Activated T-cell treated with anti-CD3 and anti-CD28 coated beads, Interleukin-2, amount 50 U/mL, for 48 hours (primary cell): ENCODE measurements around the gene IGFBP2.
A peak's percentile ranks its signal among the peaks of the same experiment; 100 is the strongest.

Experiments used
- DNase-seq, 2 experiments: peaks; one replicate each; pipeline ENCODE4 v3.0.0-alpha.2; 2020

IGFBP2 gene

DNA sequence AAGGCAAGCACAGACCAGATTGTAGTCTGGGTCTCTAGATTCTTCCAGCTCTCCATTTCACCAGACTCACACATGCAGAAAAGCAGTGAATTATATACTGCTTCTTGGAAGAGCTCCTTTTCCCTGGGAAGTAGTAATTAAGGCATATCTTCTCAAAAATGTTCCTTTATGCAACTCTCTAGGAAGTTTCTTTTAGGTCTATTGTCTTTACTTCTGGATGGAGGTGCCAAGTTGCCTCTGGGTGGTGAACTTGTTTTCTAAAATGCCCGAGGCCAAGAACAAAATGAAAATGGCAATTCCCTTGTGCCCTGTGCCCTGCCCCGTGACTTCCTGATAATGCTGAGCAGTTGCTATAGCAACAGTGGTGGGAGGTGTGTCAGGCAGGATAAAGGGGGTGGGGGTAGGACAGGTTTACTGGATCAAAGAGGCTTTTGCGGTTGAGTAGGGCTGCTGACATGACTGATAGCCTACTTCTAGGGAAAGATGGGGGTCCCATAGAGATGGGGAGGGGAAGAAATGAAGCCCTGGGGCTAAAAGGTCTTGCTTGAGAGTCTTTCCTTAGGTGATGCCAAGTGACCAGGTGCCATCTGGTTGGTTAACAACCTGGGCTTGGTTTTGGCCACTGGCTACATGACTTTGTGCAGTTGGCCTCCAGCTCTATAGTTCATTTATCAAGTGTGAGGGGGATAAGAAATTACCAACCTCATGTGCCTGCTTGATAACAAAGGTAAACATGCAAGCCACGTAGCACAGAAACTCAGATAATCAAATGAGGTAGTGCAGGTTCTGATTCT, 11.8 kb downstream of the IGFBP2 start:
- DNase-seq: no peak

DNA sequence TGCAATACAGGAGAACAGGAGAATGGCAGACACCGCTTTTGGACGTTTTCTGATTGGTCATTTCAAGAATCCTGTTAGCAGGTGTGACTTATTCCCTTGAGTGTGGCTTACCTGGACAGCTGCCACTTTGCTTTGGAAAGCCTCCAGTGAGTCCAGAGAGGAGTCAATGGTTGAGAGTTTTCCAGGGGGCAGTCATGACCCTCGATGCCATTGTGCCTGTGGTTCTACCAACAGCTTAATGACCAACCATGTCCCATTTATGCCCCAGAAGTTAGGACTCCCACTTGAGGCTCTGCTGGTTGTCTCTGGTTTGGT, 12.4 kb downstream of the IGFBP2 start:
- no peak for DNase-seq

DNA sequence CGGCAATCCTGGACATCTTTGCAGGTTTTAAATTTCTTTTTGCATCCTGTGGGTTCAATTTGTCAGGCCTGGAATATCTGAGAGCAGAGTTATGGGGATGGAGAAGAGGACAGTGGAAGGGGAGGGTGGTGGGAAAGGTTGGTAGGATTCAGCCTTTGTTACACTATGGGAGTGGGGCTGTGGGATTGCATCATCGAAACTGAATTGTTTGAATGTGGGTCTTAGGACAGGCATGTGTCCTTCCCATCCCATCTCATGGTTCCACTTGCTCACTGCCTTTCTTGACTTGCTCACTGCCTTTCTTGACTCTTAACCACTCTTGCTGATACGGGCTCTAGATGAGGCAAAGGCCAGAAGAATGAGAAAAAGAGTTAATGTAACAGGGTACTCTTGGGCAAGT, 12.9 kb downstream of the IGFBP2 start:
- no peak for DNase-seq

DNA sequence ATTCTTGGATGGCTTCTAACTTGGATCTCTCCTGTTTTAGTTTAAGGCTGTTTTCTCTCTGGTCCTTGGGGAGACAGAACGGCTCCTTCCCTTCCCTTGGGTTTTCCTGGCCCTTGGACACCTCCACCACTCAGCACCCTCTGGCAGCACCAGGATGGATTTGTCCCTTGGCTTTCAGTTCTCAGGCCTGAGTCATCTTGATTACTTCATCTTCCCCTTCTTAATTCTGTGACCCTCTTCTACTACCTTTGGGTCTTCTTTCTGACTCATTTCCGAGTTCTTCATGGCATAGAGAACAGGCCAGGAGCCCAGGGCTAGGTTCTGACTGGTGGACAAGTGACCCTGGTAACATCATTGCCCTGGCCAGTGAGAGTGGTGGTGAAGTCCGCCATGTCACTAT, 14.9 kb downstream of the IGFBP2 start:
- no peak for DNase-seq

DNA sequence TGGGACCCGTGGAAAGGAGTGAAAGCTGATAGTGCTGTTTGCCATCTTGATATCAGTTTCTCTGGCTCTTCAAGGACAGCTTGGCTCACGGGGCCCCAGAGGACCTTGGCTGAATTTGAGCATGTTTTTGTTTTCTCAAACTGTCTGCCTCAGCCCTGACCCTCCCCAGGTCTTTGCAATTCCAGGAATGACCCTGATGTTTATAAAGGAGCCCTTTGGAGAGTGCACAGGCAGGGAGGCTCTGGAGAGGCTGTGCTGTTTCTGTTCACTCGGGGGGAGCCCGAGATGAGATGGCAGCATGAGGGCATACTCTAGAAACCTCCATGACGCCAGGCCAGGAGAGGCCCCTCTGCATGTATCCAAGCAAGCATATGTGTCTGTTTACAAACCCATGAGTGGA, 16.4 kb downstream of the IGFBP2 start:
- DNase-seq: no peak

DNA sequence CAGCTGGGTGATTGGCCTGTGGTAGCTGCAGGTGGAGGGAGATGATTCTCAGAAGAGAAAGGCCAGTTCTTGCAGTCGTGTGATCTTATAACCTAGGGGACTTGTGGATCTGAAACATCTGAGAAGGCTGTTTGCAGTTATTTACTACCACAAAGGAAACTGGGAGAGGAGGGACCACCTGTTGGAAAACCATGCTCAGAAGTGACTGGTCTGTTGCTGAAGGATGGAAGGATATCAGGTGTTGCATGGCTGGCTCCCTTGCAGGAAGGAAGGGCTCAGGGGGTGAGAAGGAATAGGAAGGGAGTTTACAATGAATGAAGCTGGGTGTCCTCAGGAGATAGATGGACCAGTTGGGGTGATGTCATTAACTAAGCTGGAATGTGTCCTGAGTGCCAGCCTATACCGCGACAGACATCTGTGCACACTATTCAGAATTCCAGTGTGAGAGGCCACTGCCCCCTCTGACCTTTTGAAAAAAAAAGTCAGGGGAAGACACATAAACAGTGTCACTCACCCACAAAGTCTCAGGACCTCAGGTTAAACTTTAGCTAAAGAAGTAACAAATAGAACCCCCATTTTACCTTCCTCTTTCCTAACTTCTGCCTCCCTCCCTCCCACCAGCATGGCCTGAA, 17.5 kb downstream of the IGFBP2 start:
- DNase-seq: no peak

DNA sequence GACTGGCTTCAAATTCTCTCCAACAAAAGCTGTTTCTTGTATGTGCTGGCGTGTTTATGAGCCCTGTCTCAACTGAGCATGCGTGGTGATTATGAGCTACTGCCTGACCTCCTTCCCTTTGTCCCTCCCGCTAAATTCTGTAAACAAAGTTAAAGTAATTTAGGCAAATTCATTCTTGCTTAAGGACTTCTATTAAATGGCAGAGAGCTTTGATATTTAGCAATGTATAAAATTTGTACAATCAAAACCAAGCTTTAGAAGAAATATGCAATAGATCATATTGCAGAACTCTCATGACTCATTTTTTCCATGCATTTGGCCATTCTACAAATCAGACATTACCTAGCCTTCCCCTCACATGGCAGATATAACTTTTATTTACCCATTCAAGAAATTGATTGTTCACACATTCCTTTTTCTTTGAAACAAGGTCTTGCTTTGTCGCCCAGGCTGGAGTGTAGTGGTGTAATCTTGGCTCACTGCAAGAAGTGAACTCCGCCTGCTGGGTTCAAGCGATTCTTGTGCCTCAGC, 18.2 kb downstream of the IGFBP2 start:
- no peak for DNase-seq

DNA sequence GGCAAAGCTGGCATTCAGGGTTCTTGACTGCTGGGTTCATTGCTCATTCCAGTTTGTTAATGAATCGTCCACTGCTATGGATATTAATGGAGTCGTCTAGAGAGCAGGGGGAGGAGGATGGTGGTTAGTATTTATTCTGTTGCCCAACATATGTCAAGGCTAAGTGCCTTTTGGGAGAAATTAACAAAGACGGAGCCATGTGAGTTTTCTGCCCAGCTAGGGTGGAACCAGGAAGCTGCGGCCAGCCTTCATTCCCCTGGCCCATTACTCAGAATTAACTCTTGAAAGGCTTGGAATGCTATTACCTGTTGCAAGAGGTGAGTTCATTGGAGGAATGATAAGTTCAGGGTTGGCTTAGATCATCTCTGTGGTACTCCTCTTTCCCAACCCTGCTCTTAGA, 19.3 kb downstream of the IGFBP2 start:
- no peak for DNase-seq

DNA sequence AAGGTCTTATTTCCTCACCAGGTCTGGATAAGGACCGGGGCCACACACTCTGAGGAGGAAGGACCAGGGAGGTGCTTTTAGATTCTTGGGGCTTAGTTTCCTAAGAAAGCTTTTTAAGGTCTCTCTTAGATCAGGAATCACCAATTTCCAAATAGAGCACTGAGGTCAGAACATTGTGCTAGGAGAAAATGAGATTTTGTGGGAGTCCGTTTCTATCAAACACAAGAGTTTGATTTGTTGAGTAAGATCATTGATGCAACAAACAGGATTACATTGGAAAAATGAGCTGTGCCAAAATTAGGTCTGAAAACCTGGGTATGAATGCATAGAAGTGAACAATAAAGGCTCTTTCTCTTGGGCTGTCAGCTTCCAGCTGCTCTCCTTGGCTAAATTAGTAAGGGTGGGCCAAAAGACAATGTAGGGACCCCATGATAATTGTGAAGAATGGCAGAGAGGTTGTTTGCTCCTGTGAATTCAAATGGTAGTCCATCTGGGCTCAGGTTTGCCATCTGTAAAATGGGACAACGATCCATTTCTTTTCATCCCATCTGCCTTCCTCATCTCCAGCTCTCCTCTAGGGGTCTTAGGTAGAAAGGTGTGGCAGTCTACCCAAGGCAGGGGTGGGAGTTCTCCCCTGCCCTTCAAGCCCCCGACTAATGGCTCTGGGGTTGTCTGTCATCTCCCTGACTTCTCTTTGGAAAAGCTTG, 20.0 kb downstream of the IGFBP2 start:
- no peak for DNase-seq

DNA sequence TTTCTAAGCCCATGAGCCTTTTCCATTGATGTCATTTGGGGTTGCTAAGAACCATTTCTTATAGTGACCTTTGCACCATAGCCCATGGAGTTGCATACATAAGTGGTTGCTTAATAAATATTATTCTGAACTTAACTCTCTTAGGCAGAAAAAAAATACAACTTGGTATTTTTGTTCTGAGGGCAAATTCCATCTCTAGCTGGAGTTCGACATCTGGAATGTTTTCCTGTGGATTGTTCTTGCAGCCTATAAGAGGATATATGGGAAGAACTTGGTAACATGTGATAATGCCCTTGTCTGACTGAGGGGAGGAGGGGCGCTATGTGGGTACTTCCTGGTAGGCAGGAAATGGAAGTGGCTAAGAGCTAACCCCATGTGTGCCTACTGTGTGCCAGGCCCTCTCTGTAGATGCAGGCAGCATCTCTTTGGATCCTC, 20.7 kb downstream of the IGFBP2 start:
- DNase-seq: no peak

DNA sequence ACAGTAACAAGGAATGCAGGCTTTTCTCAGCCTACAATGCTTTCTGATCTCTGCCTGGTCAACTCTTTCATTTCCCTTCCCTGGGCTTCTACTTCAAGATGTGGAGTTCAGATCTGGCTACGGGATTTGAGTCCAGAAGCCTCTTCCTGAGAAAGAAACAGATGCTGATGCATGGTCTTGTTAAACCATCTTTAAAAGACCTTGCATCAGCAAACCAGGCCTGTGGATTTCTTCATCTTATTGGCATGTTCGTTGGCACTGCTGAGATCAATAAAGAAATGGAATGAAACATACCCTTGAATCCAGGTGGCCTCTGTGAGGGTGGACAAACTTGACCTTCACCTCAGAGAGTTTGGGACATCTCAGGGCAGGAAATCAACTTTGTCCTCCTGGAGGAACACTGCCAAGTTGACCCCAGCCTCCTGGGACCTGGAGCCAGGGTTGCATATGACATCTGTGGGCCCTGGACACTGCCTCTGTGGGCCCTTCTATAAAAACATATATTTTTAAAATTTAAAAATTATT, 21.4 kb downstream of the IGFBP2 start:
- DNase-seq: no peak

DNA sequence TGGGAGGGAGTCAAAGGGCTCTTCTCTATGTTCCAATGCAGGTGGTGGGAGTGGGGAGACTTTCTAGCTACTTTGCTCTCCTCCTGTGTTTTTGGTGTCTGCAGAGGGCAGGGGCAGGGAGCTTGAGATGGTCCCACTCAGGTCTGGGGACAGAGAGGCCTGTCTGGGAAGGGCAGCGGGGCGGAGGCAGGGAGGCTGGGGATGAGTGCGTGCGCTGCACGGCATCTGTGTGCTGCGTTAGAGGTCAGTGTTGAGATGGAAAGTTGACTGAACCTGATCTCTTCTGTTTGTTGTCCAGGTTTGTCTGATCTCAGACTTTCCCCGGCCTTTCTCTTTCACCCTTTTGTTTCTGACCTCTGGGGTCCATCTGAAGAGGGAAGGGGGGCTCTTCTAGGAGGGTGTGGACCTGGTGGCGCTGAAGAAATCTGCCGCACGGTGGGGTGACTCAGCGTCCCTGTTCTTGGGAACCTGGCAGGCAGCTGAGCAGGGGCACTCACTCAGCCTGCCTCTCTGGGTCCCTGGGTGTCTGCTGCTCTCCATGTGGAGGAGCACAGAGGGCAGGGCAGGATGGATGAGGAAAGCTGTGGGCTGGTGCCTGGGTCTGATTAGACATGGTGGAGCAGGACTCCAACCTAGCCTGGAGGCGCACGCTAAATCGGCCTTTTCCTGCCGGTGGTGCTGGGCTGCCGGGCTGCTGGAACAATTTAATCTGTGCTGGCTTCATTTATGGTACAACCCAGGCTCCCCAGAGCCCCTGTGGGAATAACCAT, 24.1 kb downstream of the IGFBP2 start:
- no peak for DNase-seq

DNA sequence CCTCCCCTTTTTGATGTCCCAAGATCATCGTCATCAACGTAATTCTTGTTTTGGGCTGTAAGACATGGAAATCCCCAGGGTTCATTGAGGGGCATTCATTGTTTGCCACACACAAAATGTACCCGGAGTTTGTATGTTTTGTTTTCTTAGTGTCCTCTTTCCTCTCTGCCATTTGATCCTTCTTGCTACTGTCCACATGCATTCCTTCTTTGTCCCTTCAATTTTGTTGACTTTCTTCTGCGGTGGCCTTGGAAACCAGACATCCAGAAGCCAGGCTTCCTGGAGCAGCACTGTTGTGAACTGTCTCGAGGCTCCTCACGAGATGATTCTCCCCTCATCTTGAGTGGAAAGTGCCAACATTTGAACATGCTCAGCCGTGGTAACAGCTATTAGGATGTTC, 24.8 kb downstream of the IGFBP2 start:
- DNase-seq: no peak

DNA sequence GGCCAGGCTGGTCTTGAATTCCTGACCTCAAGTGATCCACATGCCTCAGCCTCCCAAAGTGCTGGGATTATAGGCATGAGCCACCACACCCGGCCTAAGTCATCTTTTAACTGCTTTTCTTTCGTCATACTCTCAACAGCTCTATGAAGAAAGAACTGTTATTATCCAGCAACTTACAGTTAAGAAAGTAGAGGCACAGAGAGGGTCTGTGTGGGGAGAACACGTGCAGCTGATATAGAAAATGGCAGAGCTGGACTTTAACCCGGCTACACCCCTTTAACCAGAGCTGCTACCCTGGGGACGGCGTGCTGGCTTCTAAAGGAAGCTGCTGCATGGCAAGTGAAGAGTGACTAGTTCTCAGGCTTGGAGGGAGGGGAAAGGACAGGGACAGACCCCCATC, 25.5 kb downstream of the IGFBP2 start:
- no peak for DNase-seq

DNA sequence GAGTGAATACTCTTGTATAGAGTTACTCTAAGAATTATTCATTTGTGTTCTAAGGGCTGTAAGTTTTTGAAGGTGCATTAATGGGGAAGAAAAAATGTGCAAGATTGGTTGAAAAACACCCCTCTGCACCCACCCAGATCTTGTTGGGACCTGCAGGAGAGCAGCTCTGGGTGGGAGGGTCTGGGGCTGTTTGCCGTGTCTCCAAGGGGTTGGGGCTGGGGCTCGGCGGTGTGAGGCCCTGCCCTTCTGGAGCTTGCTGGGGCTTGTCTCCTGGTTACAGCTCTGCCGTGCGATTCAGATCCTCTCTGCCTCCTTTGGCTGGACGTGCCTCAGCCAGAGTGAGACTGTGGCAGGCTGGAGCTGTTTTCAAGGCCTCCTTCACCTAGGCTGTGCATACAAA, 26.1 kb downstream of the IGFBP2 start:
- DNase-seq: no peak

DNA sequence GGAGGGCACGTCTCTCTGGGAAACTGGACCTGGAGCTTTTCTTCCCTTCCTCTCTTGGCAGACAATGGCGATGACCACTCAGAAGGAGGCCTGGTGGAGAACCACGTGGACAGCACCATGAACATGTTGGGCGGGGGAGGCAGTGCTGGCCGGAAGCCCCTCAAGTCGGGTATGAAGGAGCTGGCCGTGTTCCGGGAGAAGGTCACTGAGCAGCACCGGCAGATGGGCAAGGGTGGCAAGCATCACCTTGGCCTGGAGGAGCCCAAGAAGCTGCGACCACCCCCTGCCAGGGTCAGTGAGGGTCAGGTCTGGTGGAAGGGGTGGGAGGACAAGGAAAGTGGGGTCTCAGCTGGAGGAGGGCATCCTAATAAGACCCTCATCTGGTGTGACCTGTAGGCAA, 27.3 kb downstream of the IGFBP2 start:
- DNase-seq: no peak

DNA sequence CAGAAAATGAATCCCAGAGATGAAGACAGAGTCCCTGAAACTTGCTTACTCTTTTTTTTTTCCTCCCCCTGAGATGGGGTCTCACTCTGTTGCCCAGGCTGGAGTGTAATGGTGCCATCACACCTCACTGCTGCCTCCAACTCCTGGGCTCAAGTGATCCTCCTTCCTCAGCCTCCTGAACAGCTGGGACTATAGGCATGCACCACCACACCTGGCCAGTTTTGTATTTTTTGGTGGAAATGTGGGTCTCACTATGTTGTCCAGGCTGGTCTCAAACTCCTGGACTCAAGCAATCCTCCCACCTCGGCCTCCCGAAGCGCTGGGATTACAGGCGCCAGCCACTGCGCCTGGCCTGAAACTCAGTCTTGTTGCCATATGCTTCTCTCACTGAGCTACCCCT, 27.8 kb downstream of the IGFBP2 start:
- no peak for DNase-seq

DNA sequence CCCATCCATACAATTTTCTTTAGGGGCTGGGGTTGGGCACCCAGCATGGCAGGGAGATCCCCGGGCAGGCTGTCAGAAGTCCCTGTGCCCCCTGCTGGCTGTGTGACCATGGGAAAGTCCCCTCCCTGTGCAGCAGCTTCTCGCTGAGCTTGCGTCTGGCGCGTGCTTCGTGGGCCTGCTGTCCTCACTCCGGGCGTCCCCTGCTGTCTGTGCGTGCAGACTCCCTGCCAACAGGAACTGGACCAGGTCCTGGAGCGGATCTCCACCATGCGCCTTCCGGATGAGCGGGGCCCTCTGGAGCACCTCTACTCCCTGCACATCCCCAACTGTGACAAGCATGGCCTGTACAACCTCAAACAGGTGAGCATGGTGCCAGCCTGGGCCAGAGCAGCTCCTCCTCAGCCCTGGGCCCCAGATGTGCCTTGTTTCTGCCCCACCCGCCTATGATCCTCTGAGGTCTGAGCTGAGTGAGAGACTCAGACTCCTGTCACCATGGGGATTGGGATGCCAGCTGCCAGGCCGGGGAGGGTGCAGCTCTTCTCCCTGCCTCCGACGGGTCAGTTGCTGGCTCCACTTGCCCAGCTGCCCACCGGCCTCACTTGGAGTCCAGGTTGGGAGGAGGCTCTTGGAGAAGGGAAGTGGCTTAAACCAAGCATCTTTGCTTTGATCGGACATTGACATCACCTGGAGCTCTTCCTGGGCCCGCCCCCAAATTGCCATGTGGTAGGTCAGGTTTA, 28.6 kb downstream of the IGFBP2 start:
- DNase-seq: peak in 1 of 2 experiments; percentile 26

DNA sequence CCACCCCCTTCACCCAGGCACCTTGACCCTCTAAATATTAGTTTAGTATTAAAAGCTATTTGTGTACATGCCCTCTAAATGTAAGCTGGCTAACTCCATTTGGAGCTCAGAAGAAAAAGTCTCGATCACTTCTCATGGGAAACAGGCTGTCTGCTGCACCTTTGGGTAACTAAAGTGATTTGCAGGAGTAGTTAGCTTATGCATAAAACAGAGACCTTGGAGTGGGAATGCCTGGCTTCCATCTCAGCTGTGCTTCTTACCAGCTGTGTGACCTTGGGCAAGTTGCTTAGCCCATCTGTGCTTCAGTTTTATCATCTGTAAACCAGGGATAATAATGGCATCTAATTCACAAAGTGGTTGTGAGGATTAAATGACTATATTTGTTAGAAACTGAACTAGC, 29.9 kb downstream of the IGFBP2 start:
- DNase-seq: no peak

DNA sequence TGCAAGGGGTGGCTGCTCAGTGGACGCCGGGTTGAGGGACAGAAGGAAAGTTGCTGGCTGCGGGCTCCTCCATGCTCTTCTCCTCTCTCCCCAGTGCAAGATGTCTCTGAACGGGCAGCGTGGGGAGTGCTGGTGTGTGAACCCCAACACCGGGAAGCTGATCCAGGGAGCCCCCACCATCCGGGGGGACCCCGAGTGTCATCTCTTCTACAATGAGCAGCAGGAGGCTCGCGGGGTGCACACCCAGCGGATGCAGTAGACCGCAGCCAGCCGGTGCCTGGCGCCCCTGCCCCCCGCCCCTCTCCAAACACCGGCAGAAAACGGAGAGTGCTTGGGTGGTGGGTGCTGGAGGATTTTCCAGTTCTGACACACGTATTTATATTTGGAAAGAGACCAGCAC, 30.6 kb downstream of the IGFBP2 start:
- no peak for DNase-seq

DNA sequence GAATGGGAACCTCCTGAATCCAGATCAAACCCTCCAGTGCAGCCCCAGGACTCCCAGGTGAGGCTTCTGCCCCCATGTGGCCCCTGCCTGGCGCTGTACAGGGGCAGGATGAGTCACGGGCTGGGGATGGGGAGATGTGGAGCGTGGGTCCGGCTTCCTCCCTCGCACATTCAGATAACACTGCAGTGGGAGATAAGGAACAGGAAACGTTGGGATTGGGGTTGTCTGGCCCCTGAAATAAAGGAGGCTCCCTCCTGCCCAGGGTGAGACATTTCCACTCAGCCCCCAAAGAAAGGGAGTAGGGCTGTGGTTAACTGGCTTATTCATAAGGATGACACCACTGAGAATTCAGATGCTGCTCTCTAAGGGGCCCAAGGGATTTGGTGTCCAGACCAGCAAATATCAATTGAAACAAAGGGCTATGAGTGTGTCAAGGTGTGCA, 31.4 kb downstream of the IGFBP2 start:
- no peak for DNase-seq

DNA sequence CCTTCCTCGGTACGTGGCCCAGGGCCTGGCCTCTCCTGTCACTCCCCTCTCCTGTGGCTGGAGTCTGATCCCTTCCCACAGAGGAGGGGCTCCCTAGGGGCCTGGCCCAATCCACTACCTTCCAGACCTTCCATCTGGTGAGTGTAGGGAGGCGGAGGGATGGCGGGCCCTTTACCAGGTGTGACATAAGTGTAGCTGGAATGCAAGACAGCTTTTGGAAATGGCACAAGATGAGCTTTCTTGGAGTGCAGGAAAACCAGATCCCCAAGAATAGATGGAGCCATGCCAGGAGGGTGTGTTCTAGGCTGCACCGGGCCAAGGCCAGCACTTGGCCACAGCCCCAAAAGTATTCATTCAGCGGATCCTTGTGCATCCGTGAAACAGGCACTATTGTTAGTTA, 32.0 kb downstream of the IGFBP2 start:
- DNase-seq: no peak
